SK-MEL-5 (cell line): ENCODE data around the gene CELSR1. TPM values are rescaled to one million over a fixed set of nuclear protein-coding genes. Genes with fewer than 3 reads are reported as not detected.

ENCODE experiments used
- DNase-seq: peaks from one replicate; pipeline ENCODE4 v3.0.0-alpha.2; 2016; ENCODE audit warnings: low read depth, low spot score
- in situ Hi-C: cut with HindIII; loops from 2 replicates; pipeline ENCODE4 v1.10.0; 2016; ENCODE audit warnings: low sequenced_read_pairs, high pct_unique_total_duplicates, low pct_unique_long_range_greater_than_20kb
- total RNA-seq: library from RNA; depleted of rRNA; stranded (reverse); fragments of >200 nt; shearing (Covaris generic); gene quantifications from 2 replicates; pipeline ENCODE4 v1.2.3, GENCODE V29; 2014

Gene CELSR1
- total RNA-seq, 1 experiment from 2014 or later: 12.5 TPM

DNA sequence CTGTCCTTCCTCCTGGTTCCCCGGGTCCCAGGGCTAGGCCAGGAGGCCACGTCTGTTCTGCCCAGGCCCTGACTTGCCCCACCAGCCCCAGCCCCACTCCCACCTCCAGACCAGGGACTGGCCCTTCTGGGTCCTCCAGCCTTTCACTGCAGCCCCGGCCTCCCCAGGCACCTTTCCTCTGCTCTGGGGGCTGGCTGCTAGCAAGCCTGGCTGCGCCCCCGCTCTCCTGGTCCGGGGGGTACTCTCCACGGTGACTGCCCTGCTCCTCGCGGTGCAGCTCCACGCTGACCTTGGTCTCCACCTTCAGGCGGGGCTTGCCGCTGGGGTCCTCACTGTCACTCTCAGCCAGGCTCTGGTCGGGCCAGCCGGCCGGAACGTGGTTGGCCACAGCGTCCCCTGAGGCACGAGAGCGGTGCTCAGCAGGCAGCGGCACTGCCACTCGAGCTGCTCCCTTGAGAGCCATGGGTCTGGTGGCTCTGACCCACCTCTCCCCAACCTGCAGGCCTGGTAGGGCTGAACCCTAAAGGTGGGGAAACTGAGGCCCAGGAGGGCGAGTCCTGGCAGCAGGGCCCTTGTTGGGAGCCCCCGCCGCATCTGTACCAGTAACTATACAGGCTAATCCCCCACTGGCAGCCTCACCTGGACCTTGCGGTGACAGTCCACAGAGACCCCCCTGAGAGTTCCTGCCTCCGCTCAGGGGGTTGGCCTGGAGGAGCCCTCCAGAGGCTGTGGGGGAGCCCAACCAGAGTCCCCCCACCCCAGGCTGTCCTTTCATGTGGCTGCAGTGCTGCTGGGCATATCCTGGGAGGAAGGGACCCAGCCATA is 172.9 kb downstream of the CELSR1 start:
- no peak for DNase-seq
- in situ Hi-C loops: no loop called here

- in situ Hi-C loops: no loop called here
- DNase-seq: no peak
Observed at GRCh38 chr22:46363611-46364321, 173.7 kb downstream of the CELSR1 start.

- in situ Hi-C loops: no loop called here
- no peak for DNase-seq
Observed at GRCh38 chr22:46362934-46363515, 174.4 kb downstream of the CELSR1 start.

DNA sequence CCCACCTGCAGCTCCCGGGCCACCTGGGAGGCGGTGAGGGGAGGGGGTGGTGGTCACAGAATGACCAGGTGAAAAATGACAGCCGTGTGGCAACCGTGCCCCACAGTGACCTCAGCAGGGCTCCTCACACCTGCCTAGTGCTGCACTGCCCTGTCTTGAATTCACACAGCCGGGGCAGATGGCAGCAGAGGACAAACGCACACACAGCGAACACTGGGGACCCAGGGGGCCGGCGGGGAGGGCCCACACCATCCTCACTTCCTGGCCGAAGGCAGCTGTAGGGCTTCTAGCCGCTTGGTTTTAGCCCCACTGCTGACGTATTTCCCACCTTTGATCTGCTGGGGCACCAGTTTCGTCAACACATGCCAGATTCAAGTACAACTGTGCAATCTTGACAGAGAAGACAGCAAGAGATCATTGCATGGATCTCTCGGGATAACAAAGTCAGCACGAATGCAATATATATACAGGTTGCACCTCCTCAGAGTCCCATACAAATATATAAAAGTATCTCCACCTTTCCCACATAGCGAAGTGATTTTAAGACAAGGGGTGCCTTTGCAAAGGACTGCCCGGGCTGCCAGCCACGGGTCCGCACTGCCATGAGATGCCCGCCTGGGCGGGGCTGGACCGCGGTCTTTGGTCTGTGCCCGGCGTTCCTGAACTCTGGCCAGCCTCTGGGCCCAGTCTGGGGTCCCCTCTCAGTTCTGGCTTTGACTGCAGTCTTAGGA is 175.1 kb downstream of the CELSR1 start:
- no peak for DNase-seq
- in situ Hi-C loops: no loop called here

GRCh38 chr22:46361826-46362202 is 175.6 kb downstream of the CELSR1 start:
- in situ Hi-C loops: no loop called here
- no peak for DNase-seq

- DNase-seq: no peak
- in situ Hi-C loops: no loop called here
Observed at GRCh38 chr22:46360891-46361290, 176.5 kb downstream of the CELSR1 start.

DNA sequence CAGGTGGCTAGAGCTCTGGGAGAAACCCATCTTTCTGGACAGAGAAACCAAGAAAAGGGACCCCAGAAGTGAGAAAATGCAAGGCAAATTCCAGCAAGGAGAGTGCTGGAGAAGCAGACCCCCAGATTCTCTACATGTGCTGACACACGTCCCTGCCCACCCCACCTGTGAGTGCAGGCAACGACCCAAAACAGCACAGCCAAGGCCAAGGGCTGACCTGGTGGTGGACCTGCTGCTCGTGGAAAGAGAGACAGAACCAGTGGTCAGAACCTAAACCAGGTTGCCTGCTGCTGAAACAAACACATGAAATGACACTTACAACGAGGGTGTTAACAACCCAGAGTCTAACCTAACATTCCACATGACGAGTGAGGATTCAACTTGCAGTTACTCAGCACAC is 177.3 kb downstream of the CELSR1 start:
- no peak for DNase-seq
- in situ Hi-C loops: no loop called here

DNA sequence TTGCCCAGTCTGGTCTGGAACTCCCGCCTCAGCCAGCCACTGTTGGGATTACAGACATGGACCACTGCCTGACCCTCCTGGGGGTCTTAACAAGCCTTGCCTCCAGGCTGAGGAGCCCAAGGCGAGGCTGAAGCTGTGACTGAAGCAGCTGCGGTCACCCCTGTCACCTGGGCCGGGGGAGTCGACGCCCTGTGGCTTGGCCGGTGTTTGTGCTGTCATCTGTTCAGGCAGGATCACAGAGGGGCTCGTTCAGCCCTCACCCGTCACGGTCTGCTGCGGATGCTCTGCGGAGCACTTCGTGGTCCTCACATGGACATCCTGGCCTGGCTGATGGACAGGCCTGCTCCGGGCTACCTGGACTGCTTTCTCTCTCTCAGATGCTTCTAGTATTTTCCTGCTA is 178.1 kb downstream of the CELSR1 start:
- no peak for DNase-seq

GRCh38 chr22:46358766-46359165 is 178.7 kb downstream of the CELSR1 start:
- in situ Hi-C loops: no loop called here
- no peak for DNase-seq

More for the DNA sequence above, 178.1 kb downstream of the CELSR1 start:
- in situ Hi-C loops: no loop called here

DNA sequence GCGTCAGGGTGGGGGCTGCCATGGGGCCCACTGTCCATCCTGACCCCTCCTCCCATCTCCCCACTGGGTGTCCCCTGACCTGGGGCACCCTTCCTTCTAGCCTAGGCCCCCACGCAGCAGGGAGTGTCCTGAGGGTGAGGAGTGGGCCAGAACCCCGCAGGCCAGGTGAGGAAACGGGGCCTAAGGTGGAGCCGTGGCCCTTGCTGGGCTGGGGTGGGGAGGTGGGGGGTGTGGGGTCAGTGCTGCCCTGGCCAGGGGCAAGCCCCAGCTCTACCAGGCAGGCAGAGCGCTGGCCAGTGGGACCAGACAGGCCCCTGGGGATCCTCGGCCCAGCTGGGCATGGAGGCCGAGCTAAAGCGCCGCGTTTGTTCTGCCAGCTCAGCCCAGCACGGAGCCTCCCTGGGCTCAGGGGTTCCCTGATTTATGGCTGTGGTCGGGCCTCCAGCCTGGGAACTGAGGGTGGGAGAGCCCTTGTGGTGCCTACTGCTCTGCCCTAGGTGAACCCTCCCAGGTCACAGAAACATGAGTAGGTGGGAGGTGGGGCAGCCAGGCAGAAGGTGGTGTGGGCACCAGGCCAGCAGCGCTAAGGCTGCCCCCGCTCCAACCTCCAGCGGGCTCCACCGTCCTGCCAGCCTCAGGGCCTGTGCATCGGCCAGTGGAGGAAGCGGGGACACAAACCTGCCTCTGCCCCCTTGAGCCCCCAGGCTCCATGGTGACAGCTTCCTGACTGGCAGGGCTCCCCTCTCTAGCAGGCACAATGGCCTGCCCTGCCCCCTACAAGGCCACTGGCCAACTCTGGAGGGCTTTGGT is 179.5 kb downstream of the CELSR1 start:
- no peak for DNase-seq
- in situ Hi-C loops: no loop called here

- in situ Hi-C loops: no loop called here
- DNase-seq: no peak
Observed at GRCh38 chr22:46356496-46357480, 180.6 kb downstream of the CELSR1 start.

DNA sequence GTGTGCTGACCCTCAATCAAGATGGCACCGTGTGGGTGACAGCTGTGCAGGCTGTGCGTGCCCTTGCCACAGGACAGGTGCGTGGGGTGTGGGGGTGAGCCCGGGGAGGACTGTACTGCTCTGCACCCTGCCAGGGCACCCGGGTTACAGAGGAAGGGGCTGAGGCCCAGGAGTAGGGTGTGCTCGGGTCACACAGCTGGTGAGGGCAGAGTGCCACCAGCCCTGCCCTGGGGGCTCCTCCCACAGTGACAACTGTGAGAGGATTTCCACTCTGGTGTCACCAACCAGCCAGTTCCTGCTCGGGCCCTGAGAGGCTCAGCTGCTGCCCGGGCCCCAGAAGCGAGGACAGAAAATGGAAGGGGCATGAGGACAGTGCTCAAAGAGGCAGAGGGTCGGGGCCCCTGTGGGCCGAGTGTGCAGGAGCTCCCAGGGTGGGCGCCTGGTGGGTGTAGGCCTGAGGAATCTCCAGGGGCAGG is 181.4 kb downstream of the CELSR1 start:
- in situ Hi-C loops: no loop called here
- DNase-seq: no peak

GRCh38 chr22:46355369-46355995 is 181.9 kb downstream of the CELSR1 start:
- peak; percentile 75 for DNase-seq
- in situ Hi-C loops: no loop called here

DNA sequence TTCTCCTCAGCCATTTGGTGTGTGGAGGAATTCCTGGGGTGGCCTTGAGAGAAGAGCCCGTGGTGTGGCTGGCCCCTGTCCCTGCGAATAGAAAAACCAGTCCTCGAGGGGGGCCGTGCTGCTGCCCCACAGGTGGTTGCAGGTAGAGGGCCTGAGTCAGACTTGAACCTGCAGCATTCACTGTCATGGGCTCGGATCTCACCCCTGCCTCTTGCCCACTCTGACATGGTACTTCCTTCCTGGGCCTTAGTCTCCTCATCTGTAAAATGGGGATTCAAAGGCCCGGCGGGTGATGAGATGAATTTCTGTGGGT is 182.5 kb downstream of the CELSR1 start:
- DNase-seq: no peak
- in situ Hi-C loops: no loop called here

- in situ Hi-C loops: no loop called here
Observed at GRCh38 chr22:46354176-46354992, 183.0 kb downstream of the CELSR1 start.

More at GRCh38 chr22:46354176-46354992, 183.0 kb downstream of the CELSR1 start:
- DNase-seq: no peak
